DOHH2 (cell line): ENCODE results near the gene ZNF79.

Experiments
- H3F3A ChIP-seq: fragments of 200-600 bp; sonication (generic), shearing (Covaris generic); 2 replicates; pipeline ENCODE4 v1.6.0; 2016; ENCODE audit warnings: antibody characterized with exemption, mild to moderate bottlenecking; ENCODE audit not compliant: control insufficient read depth, insufficient read depth
- H3K27ac ChIP-seq: fragments of 200-600 bp; sonication (generic); 2 replicates; pipeline ENCODE4 v1.5.1; 2014; ENCODE audit warnings: low read depth, mild to moderate bottlenecking, low read length, moderate library complexity
- H3K27me3 ChIP-seq: fragments of 200-600 bp; sonication (generic); 2 replicates; pipeline ENCODE4 v1.6.1; 2014; ENCODE audit warnings: mild to moderate bottlenecking, low read length, mixed read lengths; ENCODE audit not compliant: control insufficient read depth
- H3K36me3 ChIP-seq: fragments of 200-600 bp; sonication (generic); 2 replicates; pipeline ENCODE4 v1.6.1; 2014; ENCODE audit warnings: mild to moderate bottlenecking, low read length, moderate library complexity, mixed read lengths; ENCODE audit not compliant: control insufficient read depth
- H3K4me1 ChIP-seq: fragments of 200-600 bp; sonication (generic); 2 replicates; pipeline ENCODE4 v1.6.1; 2014; ENCODE audit warnings: mild to moderate bottlenecking, low read length, mixed read lengths; ENCODE audit not compliant: control insufficient read depth
- H3K4me2 ChIP-seq: fragments of 200-600 bp; sonication (generic); 2 replicates; pipeline ENCODE4 v1.6.0; 2014; ENCODE audit warnings: mild to moderate bottlenecking, low read length, moderate library complexity
- H3K4me3 ChIP-seq: fragments of 200-600 bp; sonication (generic); 2 replicates; pipeline ENCODE4 v1.5.1; 2014; ENCODE audit warnings: mild to moderate bottlenecking, low read length, mixed read lengths
- H3K79me2 ChIP-seq: fragments of 200-600 bp; sonication (generic); 2 replicates; pipeline ENCODE4 v1.6.1; 2014; ENCODE audit warnings: mild to moderate bottlenecking, low read length, mixed read lengths; ENCODE audit not compliant: control insufficient read depth
- H3K9me2 ChIP-seq: fragments of 200-600 bp; sonication (generic); replicated peaks from 2 replicates; pipeline ENCODE4 v1.6.1; 2014; ENCODE audit warnings: mild to moderate bottlenecking, low read length, mixed read lengths; ENCODE audit not compliant: control insufficient read depth
- H3K9me3 ChIP-seq: fragments of 200-600 bp; sonication (generic); 2 replicates; pipeline ENCODE4 v1.6.1; 2014; ENCODE audit warnings: antibody characterized with exemption, low read length, mixed read lengths; ENCODE audit not compliant: control insufficient read depth, insufficient read depth
- H4K20me1 ChIP-seq: fragments of 200-600 bp; sonication (generic); 2 replicates; pipeline ENCODE4 v1.6.0; 2014; ENCODE audit warnings: low read depth, mild to moderate bottlenecking, antibody characterized with exemption, low read length, moderate library complexity; ENCODE audit not compliant: control insufficient read depth, insufficient read depth
- CTCF ChIP-seq: fragments of 200-600 bp; sonication (generic); IDR thresholded peaks from one replicate; pipeline ENCODE4 v1.5.1; 2014; ENCODE audit warnings: antibody characterized with exemption, mild to moderate bottlenecking, low read depth, low read length; ENCODE audit not compliant: poor library complexity, severe bottlenecking
- EZH2phosphoT487 ChIP-seq: fragments of 200-600 bp; sonication (generic); IDR thresholded peaks from 2 replicates; pipeline ENCODE4 v1.6.1; 2017; ENCODE audit warnings: borderline replicate concordance, mild to moderate bottlenecking, antibody characterized with exemption, low read length, moderate library complexity, mixed read lengths

Gene ZNF79

GRCh38 chr9:127392166-127392565 is 32.0 kb upstream of the ZNF79 start:
- no peak for TF ChIP-seq EZH2phosphoT487
- TF ChIP-seq CTCF, result no peak
- Histone ChIP-seq H3K9me2 (no peaks in the 10 kb centered on the region), H3K4me3 (no peak overlapping the region), H4K20me1 (no peaks in the 10 kb centered on the region), H3K4me2 (no peak overlapping the region), H3K4me1 (peaks cover 7% of the 10 kb centered on the region), H3K79me2 (no peaks in the 10 kb centered on the region), H3K27ac (no peak overlapping the region), H3F3A (no peaks in the 10 kb centered on the region), H3K9me3 (no peaks in the 10 kb centered on the region), H3K27me3 (0 out of 2 replicates have a peak, but pooled peaks cover 6% of the 10 kb centered on the region), H3K36me3 (no peaks in the 10 kb centered on the region)

GRCh38 chr9:127392976-127393375 is 31.2 kb upstream of the ZNF79 start:
- H3K79me2 ChIP-seq, result peaks cover under 1% of the 10 kb centered on the region

GRCh38 chr9:127393645-127394044 is 30.5 kb upstream of the ZNF79 start:
- no peaks in the 10 kb centered on the region for H3F3A ChIP-seq
- no peak overlapping the region for H3K27ac ChIP-seq
- no peaks in the 10 kb centered on the region for H3K9me2 ChIP-seq
- H3K4me1 ChIP-seq, result peaks cover 14% of the 10 kb centered on the region
- no peaks in the 10 kb centered on the region for H4K20me1 ChIP-seq
- H3K4me2 ChIP-seq, result no peak overlapping the region
- TF ChIP-seq CTCF (no peak), EZH2phosphoT487 (no peak)
- H3K79me2 ChIP-seq, result peaks cover 7% of the 10 kb centered on the region
- H3K36me3 ChIP-seq, result no peaks in the 10 kb centered on the region
- no peak overlapping the region for H3K4me3 ChIP-seq
- no peaks in the 10 kb centered on the region for H3K9me3 ChIP-seq
- H3K27me3 ChIP-seq, result 0 out of 2 replicates have a peak, but pooled peaks cover 4% of the 10 kb centered on the region

More at GRCh38 chr9:127392976-127393375, 31.2 kb upstream of the ZNF79 start:
- Histone ChIP-seq H3K27me3 (0 out of 2 replicates have a peak, but pooled peaks cover 6% of the 10 kb centered on the region), H3K4me3 (no peak overlapping the region), H3K9me3 (no peaks in the 10 kb centered on the region), H3F3A (no peaks in the 10 kb centered on the region), H4K20me1 (no peaks in the 10 kb centered on the region), H3K27ac (no peak overlapping the region), H3K4me1 (peaks cover 8% of the 10 kb centered on the region), H3K4me2 (no peak overlapping the region), H3K36me3 (no peaks in the 10 kb centered on the region), H3K9me2 (no peaks in the 10 kb centered on the region)
- no peak for TF ChIP-seq CTCF
- no peak for TF ChIP-seq EZH2phosphoT487
